GM12892 (cell line): Measurements from ENCODE around the gene FRMPD4.

Source experiments
- POLR2A ChIP-seq: IDR thresholded peaks from 2 replicates; pipeline ENCODE4 v1.6.1; 2011; ENCODE audit warnings: low read depth, low read length, control low read depth
- POLR2AphosphoS5 ChIP-seq: IDR thresholded peaks from 2 replicates; pipeline ENCODE4 v1.6.1; 2011; ENCODE audit warnings: low read depth, low read length, control low read depth

- TF ChIP-seq POLR2A, result no peak
- TF ChIP-seq POLR2AphosphoS5, result no peak
Measured at GRCh38 chrX:12292996-12293765, 154.9 kb downstream of the FRMPD4 start.
